OCI-M2 (cell line): ENCODE data around the gene CLCA1.

ENCODE experiments used
- DNase-seq: peaks from one replicate; lab custom pipeline; 2025; ENCODE audit not compliant: unreplicated experiment; lab: John Stamatoyannopoulos, UW

CLCA1 gene

DNA sequence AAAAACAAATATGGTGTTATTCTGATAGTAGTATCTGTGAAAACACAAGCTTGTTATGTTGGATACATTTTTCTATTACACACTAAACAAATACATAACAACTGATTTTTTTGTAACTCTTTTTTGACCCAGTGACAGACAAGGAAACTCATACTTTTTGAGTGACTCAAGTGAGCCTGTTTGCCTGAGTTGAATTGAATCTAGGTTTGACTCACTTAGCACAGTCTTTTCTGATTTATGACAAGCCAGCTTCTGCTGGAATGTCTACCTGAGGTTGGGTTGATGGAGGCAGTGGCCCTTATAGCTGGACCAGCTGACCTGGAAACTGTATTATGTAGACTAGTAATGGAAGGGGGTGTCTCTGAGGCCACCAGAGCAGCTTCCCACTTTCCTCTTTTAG is 73.9 kb downstream of the CLCA1 start:
- DNase-seq, result no peak

DNA sequence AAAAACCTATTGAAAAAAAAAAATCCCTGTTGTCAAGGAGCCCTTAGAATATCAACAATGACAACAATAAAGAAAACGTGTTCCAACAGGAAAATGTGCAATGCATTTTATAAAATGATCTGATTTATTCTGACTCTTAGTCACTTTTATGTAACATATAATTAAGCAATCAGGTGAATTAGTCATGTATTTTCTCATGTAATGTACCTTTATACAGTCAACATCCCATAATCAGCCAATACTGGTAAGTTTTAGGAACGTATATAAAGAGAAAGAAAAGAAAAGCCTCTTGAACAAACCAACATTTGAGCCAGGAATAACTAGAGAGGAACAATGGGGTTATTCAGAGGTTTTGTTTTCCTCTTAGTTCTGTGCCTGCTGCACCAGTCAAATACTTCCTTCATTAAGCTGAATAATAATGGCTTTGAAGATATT is 78.1 kb downstream of the CLCA1 start, which contains the start of gene CLCA4:
TSS of gene CLCA4 (plus strand) at position 292 of the 435 bp plus-strand sequence. CDS start at position 334, 42 bp downstream.
- DNase-seq, result no peak

GRCh38 chr1:86548839-86549238 is 80.1 kb downstream of the CLCA1 start:
- DNase-seq, result no peak
